ENCODE results near the gene ILF3.

- no peak for TF ChIP-seq CTCF (conservative IDR thresholded peaks at IDR 0.05; ENCODE audit: low read length)
- no peak for TF ChIP-seq EZH2phosphoT487 (IDR thresholded peaks at IDR 0.05; ENCODE audit: borderline replicate concordance, low read depth, low read length)
Observed at GRCh38 chr19:10612499-10613119, 41.5 kb upstream of the ILF3 start.

Data from OCI-LY7 (cell line).